HG03064 (cell line): Measurements from ENCODE around the gene ICAM4.

Experiments
- ATAC-seq: cut with Tn5 transposase; IDR thresholded peaks from one replicate; pipeline ENCODE4 v1.9.1; 2021; ENCODE audit warnings: low read depth; ENCODE audit not compliant: unreplicated experiment

The ICAM4 gene

GRCh38 chr19:10316229-10317044 lies 29.7 kb downstream of the ICAM4 start:
- no peak for ATAC-seq

- ATAC-seq: no peak
Observed at GRCh38 chr19:10317045-10317856, 30.5 kb downstream of the ICAM4 start.

GRCh38 chr19:10317857-10318462 lies 31.2 kb downstream of the ICAM4 start:
- ATAC-seq: no peak

- ATAC-seq: no peak
Observed at GRCh38 chr19:10318807-10319682, 32.3 kb downstream of the ICAM4 start.

GRCh38 chr19:10320602-10321416 lies 34.1 kb downstream of the ICAM4 start:
- ATAC-seq: no peak

GRCh38 chr19:10321417-10321797 lies 34.7 kb downstream of the ICAM4 start:
- ATAC-seq: no peak

GRCh38 chr19:10321874-10322835 lies 35.4 kb downstream of the ICAM4 start:
- no peak for ATAC-seq

- no peak for ATAC-seq
Observed at GRCh38 chr19:10325732-10326131, 39.0 kb downstream of the ICAM4 start.

GRCh38 chr19:10327793-10328192 lies 41.0 kb downstream of the ICAM4 start:
- ATAC-seq: no peak

- ATAC-seq: no peak
Observed at GRCh38 chr19:10328558-10329429, 42.0 kb downstream of the ICAM4 start.

- no peak for ATAC-seq
Observed at GRCh38 chr19:10329555-10329954, 42.8 kb downstream of the ICAM4 start.

- no peak for ATAC-seq
Observed at GRCh38 chr19:10332158-10332964, 45.6 kb downstream of the ICAM4 start.

- peak; percentile 71 for ATAC-seq
Observed at GRCh38 chr19:10332965-10333757, 46.4 kb downstream of the ICAM4 start, which contains the start of gene RAVER1. RAVER1 (minus strand) TSS chr19:10333529; CDS start chr19:10333507, 22 bp downstream.

- ATAC-seq: no peak
Observed at GRCh38 chr19:10333758-10334587, 47.2 kb downstream of the ICAM4 start.
